Measurements from ENCODE around the gene ADCY3.
A peak's percentile ranks its signal among the peaks of the same experiment; 100 is the strongest.

The ADCY3 gene

DNA sequence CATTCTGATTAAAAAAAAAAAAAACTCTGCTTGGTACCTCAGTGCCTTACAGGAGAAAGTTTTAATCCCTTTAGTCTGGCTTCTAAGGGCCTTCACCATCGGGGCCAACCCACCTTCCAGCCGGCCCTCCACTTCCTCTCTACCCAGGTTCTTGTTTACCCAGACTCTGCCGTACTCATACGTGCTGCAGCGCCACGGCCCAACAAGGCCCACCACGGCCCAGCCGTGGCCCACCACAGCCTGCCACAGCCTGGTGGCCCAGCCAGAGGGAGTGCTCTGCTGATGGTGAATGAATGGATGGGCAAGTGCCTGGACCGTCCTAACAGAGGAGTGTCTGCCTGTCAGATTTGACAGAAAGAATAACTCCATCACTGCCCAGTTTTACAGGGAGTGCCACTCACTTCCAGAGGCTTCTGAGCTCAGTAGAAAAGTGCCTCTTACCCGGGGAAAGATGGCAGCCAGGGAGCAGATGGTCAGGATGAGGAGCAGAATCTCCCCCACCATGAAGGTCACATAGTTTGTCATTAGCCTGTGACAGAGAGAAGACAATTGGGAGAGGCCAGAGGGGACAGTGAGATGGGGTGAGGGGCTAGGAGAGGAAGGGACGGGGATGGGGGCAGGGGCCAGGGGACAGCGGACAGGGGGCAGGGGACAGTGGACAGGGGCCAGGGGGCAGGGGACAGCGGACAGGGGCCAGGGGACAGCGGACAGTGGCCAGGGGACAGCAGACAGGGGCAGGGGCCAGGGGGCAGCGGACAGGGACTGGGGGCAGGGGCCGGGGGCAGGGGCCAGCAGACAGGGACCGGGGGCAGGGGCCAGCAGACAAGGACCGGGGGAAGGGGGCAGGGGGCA, 88.6 kb downstream of the ADCY3 start:
- DNase-seq (ENCODE audit: low read depth, low spot score), result no peak

DNA sequence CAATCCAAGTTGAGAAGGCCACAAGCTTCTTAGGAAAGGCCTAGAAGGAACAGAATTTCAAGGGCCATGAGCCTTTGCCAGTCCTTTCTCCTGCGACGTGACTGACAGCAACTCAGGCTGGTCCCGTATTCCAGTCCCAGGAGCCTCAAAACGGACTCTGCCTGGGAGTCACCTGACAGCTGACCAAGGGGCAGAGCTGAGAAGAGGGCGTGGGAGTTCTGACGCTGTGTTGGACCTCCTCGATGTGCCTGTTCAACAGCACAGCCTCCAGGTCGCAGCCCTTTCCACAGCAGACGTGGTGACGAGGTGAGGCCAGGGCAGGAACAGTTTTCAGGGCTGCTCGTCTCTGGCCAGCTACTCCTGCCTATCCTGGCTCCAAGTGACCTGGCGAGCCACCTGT, 89.3 kb downstream of the ADCY3 start:
- no peak for DNase-seq (ENCODE audit: low read depth, low spot score)

DNA sequence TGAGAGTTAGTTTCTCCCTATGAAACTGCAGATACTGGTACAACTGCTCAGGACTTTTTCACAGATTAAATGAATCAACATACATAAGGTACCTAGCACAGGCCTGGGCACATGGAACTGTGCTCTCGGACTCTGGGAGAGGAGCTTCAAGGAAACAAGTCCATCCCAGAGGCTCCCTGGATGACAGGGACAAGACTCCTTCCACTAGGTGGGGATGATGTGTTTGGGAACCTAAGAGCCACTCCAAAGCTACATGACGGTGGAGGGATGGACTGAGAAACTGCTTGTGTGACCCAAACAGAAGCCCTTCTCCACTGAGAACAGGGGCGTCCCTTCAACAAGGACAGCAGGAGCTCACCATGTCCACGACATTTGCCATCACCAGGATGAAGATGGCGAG, 89.7 kb downstream of the ADCY3 start:
- peak; percentile 44 for DNase-seq (ENCODE audit: low read depth, low spot score)

DNA sequence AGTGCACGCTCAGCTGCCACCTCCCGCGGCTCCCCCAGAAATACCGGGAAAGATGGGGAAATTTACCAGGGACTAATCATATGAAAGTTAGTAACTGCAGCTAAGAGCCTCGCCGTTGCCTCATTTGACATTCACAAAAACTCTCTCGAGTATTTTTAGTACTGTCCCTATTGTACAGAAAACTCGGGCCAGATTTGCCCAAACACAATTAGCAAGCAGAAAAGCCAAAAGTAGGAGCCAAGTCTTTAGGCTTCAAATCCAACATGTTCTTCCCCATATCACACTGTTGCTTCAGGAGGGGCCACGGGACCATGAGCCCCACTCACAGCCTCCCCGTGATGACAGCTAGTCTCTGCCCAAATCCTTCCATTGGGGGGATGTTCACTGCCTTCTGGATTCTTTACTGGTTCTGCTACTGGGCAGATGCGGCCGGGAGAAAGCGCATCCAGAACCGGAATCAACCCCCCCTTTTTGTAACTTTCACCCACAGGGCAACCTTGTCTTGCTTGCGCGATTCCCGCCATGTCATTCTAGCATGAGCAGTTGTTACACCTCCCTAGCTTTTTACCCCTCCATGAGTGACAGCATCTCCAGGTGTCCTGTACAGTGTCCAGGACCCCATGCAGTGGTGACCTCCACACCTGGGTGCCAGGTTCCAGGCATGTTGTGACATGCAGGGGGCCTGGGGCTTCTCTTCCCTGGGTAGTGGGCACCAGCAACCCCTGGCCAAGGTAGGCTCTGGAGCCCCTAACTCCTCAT, 91.6 kb downstream of the ADCY3 start:
- no peak for DNase-seq (ENCODE audit: low read depth, low spot score)

DNA sequence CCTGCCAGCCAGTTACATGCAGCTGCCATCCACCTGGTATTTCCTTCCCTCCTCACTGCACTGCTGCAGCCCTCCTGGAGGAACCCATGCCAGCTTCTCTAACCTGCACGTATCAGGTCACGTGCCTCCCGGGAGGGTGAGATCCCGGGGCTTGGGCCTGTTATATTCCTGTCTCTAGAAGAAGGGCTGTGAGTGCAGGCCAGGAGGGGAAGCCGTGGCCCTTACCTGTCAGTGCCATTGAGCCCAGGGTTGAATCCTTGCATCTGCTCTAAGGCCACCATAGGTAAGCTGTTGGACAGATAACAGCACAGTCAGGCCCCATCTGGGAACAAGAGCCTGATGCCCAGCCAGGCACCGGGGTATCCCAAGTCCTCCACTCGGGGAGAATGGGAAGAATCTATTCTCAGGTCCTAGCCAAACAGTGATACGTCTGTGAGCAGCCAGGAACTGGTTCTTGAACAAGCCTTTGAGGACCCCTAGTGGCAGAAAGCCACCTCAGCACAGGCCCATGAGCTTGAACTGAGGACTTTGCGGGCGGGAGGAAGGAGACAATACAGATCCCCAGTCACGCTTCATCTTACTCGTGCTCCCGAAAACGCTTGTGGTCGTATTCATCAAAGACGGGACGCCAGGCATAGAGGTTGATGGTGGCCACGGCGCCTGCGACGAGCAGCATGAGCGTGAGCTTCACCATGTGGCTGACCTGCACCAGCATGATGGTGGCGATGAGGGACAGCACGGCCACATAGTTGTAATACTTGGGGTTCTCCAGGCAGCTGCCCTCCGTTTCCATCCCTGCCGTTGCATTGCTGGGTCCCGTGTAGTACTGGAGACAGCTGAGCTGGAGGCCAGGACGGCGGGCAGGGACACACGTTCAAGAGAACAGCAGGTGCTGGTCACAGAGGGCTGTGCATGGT, 92.5 kb downstream of the ADCY3 start:
- peak; percentile 92 for DNase-seq (ENCODE audit: low read depth, low spot score)

DNA sequence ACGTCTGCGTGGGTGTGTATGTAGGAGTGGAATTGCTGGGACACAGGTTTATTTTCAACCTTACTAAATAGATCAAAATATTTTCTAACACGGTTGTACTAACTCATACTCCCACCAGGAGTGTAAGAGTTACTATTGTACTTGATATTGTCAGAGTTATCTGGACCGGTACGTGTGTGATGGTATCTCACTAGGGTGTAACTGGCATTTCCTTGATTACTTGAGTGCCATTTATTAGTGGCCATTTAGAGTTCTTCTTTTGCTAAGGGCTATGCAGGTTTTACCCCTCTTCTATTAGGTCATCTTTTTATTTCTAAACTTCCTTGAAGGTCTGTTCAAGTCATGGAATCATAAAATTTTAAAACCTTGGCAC, 93.3 kb downstream of the ADCY3 start:
- DNase-seq (ENCODE audit: low read depth, low spot score), result no peak

DNA sequence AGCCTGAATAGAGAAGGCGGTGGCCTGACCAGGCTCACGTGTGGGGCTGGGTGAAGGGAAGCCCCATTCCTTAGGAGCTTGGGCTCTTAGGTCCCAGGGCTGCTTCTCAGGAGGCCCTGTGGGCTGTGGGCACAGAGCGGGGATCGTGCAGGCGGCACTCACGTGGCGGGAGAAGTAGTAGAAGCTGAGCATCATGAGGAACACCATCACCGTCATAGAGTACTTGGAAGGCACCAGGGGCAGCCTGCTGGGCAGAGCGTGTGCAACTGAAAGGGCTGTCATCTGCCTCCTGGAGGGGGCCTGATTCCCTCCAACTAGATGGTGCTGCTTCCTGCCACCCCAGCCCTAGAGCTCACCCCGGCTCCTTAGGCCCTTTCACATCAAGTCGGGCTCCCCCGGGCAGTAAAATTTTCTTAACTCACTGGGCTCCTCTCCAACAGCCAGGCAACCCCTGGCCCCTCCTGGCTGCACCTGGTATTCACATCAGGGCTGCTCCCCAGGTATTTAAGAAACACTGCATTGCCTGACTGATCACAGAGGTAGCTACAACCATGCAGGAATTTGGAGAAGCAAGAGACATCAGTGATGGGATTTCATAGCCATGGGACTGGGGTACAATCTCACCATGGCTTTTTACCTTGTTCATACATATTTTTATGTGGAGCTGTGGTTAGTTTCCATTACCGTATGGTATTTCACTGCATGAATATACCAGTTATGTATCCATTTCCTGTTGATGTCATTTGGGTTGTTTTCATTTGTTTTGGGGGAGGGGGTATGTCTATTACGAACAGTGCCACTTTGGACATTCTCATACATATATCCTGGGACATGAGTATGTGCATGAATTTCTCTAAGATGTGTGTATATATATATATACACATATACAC, 93.9 kb downstream of the ADCY3 start:
- DNase-seq (ENCODE audit: low read depth, low spot score), result no peak

DNA sequence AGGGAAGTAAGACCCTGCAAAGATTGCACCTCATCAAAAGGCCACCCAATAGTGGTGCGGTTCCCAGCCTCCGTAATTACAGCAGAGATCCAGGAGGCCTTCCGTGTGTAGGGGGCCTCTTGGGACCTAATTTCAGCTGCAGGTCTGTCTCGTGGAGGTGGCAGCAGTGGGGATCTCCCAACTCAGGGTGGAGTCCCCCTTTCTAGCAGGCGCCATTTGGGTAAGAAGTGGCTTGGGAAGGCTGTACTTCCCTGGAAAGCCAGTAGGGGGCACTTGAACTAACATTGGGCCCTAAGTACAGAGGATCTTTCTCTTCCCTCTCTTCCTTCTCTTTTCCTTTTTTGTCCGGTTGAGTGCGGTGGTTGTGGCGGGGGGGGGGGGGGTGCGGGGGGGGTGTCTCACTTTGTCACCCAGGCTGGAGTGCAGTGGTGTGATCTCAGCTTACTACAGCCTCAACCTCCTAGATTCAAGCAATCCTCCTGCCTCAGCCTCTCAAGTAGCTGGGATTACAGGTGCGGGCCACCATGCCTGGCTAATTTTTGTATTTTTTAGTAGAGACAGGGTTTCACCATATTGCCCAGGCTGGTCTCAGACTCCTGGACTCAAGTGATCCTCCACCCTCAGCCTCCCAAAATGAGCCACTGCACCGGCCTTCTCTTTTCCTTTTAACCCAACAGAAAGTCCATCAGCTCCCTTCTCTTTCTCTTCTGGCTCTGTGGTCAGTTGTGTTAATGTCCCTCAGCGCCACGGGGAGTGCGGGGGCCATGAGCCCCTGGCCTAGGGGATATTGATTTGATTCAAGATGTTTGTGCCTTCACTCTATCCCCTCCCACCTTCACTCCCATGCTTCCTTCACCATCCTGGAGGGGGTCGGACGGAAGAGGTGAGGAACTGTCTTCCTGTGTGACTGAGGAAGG, 94.8 kb downstream of the ADCY3 start:
- no peak for DNase-seq (ENCODE audit: low read depth, low spot score)

DNA sequence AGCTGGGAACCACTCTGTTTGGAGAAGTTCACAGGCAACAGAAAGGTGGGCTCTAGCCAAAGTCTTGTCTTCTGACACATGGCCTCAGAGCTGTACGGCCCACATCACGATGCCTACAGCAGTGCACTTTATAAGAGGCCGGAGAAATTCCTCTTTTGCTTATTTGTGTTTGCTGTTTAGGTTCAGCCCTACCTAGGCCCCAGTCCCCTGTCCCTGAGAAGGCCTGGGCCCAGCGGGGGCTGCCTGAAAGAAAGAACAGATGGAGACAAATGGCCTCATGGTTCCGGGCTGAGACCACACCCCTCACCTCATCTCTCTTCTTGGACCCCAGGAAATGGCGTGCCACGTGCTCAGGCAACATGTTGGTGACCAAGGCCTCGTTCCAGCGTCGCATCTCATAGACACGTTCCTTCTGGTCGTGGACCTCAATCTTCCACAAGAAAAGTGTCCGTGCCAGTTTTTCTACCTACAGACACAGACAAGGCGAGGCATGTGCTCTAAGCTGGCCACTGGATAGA, 95.9 kb downstream of the ADCY3 start:
- no peak for DNase-seq (ENCODE audit: low read depth, low spot score)

DNA sequence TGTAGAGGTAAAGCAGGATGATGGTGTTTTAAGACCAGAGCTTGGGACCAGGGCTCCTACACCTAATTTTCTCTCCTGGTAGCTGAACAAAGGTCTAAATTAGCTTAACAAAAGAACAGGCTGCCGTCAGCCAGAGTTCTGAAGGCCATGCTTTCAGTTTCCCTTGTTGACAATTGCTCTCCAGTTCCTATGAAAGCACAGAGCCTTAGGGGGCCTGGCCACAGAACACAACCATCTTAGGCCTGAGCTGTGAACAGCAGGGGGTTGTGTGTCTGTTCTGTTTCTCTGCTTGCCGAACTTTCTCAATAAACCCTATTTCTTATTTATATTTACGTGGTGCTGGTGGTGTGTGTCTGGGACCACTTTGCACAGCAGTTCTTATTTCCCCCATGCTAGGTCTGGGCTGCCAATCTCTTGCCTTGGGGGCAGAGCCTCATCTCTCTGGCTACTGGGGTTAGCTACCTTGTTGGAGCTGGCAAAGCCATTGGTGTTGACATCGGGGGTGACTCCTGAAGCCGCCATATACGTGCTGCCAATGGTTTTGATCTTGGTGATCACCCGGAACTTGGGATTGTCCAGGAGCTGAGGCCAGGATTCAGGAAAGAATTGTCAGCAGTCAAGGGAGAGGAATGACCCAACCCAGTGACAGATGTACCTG, 97.9 kb downstream of the ADCY3 start:
- peak; percentile 64 for DNase-seq (ENCODE audit: low read depth, low spot score)

DNA sequence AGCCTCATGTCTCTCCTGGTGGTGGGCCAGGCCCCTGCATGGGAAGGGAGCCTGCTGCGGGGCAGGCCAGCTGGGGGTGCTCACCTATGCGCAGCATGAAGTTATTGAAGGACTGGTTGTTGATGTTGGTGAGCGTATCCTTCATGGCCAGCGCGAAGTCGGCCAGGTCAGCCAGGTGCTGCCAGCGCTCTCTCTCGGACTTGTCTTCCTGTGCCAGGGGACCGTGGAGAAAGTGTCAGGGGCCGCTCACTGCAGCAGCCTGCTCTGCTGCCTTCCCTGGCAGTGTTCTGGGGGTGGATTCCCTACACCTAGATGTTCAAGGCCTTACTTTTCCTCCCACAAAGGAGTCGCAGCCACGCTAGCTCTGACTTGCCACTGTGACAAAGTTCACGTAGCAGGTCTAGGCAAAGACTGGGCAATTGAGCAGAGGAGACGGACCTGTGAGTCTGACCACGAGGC, 98.6 kb downstream of the ADCY3 start:
- DNase-seq (ENCODE audit: low read depth, low spot score), result no peak

DNA sequence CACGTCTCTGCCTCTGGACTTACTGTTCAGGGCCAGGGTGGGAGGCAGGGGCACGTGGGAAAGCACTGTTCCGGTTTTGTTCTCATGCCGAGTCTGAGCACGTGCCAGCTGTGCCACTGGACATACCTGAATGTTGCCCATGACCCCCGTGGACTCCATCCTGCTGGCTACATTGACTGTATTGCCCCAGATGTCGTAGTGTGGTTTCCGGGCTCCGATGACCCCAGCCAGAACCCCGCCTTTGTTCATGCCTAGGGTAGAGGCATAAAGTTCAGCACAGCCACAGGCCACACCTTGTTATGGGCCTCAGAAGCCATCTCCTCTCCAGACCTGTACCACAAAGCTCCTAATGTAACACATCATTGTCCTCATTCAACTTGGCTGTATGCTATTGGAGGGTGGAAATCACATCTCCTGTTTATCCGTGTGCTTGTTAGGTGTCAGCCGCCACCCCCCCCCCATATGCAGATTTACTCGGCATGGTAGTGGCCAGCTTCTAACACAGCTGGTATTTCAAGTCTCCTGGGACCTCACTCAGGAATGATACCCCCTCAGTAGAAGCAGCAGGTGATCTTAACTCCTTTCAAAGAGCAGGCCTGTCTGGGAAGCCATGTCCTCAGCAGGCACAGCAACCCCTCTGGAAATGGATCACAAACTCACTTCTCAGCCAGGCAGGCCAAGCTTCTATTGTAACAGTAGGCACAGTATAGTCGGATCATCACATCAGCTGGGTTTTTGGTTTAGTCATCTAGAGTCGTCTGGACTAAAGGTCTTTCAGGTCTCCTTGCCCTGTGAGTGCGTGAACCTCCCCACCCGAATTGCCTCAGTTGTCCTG, 99.2 kb downstream of the ADCY3 start:
- DNase-seq (ENCODE audit: low read depth, low spot score), result no peak

DNA sequence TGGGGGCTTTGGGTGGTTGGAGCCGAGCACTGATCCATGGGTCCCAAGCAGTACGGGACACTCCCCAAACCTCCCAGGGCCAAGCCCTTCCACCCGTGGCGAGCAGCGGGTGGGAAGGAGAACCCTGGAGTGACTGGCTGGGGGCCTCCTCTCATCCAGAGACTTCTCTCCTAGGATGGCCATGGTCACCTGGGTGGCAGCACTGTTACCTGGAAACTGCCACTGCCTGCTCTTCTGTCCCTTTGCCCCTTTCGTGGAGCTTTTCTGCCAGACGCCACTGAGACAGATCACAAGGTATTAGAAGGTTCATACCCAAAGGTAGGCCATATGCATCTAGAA, 99.9 kb downstream of the ADCY3 start:
- no peak for DNase-seq (ENCODE audit: low read depth, low spot score)

DNA sequence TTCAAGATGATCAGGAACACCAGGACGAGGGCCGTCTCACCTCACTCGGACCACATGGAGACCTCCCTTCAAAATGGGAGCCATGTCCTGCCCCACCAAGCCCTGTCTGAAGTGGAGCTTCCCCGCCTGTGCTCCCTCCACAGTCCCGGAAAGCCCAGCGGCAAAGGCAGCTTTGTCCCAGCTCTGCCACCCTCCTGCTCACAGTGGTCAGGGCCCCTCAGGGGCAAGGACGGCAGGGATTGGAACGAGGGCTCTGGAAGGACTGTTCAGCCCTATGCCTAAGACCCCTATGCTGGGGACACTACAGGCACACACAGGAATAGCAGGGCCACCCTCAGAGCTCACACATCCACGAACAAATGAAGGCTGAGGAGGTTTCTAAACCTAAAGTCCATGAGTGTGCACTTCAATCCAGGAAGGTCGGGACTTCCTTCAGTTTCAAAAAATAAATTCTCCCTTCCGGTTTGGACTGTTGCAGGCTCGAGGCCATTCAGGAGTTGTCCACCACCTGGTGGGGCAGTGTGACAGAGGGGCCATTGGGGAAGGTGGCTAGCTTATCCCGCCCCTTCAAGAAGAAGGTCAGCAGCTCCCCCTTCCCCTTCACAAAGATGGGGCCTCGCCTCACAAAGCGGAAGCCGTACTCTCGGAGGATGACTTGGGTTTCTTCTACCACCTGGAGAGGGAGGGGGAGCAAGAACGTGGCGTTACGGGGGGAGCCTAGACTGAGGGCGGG, 100.4 kb downstream of the ADCY3 start:
- DNase-seq (ENCODE audit: low read depth, low spot score), result no peak

DNA sequence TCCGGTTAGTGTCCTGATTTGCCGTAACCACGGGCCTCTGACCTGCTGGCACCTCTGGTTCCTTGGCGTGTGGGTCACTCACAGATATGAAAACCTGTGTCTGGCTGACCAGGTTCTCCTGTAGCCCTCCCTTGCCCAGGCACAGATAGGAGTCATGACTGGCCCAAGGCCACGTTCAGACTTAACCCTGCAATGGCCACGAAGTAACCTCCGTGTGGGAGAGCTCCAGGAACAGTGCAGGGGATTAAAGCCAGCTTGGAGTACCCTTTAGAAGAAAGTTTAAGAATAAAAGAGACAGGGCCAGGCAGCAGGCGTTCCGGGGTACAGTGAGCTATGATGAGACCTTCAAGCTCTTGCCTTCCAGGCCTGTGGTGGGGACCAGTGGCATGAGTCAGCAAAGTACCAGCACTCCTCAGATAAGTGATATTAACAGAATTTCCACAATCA, 101.3 kb downstream of the ADCY3 start:
- DNase-seq (ENCODE audit: low read depth, low spot score), result peak; percentile 60

DNA sequence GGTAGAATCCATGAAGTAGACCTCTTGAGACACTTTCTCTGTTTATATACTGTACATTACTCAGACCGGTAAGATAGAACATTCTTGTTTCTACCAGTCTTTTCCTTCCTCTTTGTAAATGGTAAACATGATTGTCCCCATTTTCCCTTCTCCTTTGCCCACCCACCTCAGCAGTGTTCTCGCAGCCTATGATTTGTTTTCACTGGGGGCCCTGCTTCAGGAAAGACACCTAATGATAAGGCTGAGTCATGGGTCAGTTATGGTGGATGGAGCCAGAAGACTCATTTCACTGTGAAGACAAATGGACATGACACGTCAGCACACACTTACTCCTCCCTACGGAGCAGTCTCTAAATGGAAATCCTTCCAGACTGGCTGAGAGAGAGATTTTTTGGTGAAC, 103.2 kb downstream of the ADCY3 start:
- DNase-seq (ENCODE audit: low read depth, low spot score), result peak; percentile 72

DNA sequence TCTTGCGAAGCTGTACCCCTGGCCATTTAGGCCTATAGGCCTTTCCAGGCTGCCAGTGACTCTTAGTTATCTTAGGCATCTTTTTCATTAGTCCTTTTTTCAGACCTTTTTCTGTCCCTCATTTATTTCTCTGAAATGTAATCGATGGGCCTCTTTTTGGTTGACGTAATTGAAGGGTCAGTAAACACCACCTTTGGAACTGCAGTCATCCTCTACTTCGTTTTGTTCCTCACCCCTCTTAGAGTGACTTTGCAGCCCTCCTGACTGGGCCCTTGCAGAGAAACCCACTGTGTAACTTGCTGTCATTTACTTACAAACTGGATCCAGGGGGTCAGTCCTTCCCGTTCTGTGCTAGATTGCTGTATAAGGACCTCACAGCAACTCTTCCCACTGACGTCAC, 103.6 kb downstream of the ADCY3 start:
- no peak for DNase-seq (ENCODE audit: low read depth, low spot score)

DNA sequence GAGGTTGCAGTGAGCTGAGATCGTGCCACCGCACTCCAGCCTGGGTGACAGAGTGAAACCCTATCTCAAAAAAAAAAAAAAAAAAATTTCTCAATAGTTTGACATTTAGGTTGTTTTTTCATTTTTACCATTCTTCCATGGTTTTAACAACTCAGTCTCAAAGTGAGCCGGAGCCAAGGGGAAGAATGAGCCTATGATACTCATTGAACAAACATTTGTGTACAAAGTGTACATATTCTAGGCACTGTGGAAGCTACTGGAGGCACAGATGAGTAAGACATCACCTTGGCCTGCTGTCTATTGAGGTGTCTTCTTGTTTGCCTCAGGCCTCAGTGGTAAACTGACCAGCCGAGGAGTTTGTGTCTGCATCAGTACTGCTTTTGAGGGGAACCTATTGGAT, 104.9 kb downstream of the ADCY3 start:
- DNase-seq (ENCODE audit: low read depth, low spot score), result no peak

Data from astrocyte of the hippocampus (primary cell).